HG03378 (cell line): ENCODE data around the gene NOL12.
"Not testable (repeated sequence)": the region's sequence is repeated elsewhere in the genome, so short reads cannot be mapped to it uniquely, and the experiment has no call there.

Experiments
- ATAC-seq: cut with Tn5 transposase; IDR thresholded peaks from one replicate; pipeline ENCODE4 v1.9.1; 2021; ENCODE audit warnings: mild to moderate bottlenecking, moderate library complexity; ENCODE audit not compliant: unreplicated experiment

The NOL12 gene

DNA sequence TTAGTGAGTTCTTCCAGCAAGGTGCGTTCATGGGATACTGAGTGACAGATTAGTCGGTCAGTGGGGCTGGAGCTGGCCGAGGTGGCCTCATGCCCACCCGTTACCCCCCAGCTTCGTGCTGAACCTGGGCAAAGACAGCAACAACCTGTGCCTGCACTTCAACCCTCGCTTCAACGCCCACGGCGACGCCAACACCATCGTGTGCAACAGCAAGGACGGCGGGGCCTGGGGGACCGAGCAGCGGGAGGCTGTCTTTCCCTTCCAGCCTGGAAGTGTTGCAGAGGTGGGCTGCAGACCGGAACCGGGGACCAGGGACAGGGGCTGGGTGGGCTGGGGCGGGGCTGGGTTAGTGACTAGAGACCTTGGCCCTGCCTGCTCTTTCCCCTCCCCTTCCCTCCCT is 7.8 kb upstream of the NOL12 start:
- no peak for ATAC-seq

GRCh38 chr22:37679670-37680069 is 6.5 kb upstream of the NOL12 start:
- ATAC-seq, result no peak

- no peak for ATAC-seq
Measured at GRCh38 chr22:37680191-37680851, 5.8 kb upstream of the NOL12 start.

DNA sequence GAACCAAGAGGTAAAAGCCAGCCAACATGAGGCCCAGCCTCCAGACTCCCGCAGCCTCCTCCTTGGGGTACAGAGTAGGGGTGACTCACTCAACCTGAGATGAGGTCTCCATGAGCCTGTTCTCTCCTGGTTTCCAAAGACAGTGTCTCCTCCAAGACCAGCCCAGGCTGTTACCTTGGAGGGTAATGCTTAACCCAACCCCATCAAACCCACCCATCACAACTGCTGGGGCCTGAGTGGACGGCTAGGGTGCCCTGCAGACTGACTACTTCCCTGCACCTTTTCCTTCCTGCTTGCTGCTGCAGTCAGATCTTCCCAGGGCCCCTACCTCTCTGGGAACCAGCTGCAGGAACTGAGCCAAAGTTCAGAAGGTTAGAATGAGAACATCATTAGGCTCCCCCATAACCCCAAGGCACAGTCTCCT is 5.1 kb upstream of the NOL12 start:
- no peak for ATAC-seq

GRCh38 chr22:37681556-37682049 is 4.5 kb upstream of the NOL12 start:
- ATAC-seq, result no peak

- ATAC-seq, result no peak
Measured at GRCh38 chr22:37684803-37685615, 1.1 kb upstream of the NOL12 start.

GRCh38 chr22:37690407-37690806 is 4.3 kb downstream of the NOL12 start:
- ATAC-seq, result no peak

GRCh38 chr22:37690901-37691504 is 4.9 kb downstream of the NOL12 start:
- no peak for ATAC-seq

DNA sequence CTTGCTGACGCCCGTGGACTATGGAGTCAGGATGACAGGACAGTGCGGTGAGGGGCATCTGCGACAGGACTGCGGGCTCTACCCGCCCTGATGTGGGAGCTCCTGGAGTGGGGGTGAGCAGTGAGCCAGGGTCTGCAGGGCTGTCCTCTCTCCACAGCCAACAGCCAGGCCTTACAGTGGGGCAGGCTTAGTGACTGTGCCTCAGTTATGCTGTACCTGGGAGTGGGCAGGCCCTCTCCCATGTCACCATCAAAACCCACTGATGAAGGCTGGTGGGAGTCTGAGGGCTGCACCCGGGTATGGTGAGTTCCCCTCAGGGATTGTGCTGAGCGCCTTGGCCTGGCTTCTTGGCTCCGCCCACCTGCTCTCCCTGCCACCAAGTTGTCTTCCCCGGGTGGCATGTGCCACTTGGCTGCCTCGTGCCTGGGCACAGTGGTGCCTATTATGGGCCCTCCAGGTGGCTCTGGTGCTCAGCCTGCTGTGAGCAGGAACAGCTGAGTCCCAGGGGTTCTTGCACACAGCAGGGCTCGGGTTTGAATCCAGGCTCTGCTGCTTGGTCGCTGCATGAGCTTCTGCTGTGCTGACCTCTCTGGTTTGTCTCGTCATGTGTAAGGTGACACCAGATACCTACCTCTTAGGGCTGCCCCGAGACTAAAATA is 6.6 kb downstream of the NOL12 start:
- no peak for ATAC-seq

DNA sequence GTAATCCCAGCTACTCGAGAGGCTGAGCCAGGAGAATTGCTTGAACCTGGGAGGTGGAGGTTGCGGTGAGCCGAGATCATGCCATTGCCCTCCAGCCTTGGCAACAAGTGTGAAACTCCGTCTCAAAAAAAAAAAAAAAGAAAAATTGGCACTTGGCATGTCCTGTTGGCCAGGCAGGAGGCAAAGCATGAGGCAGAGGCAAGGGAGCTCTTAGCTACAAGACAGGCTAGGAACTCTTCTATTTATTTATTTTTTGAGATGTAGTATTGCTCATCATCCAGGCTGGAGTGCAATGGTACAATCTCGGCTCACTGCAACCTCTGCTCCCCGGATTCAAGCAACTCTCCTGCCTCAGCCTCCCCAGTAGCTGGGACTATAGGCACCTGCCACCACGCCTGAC is 8.0 kb downstream of the NOL12 start:
- ATAC-seq, result not testable (repeated sequence)

- not testable (repeated sequence) for ATAC-seq
Measured at GRCh38 chr22:37696260-37696656, 10.1 kb downstream of the NOL12 start.

GRCh38 chr22:37696657-37697537 is 10.8 kb downstream of the NOL12 start, which contains the start of gene TRIOBP:
TRIOBP (plus strand) TSS chr22:37697048; CDS start chr22:37701366, 4,318 bp downstream.
- peak; percentile 86 for ATAC-seq

GRCh38 chr22:37697538-37697835 is 11.3 kb downstream of the NOL12 start:
- ATAC-seq, result no peak

GRCh38 chr22:37701141-37701786 is 15.1 kb downstream of the NOL12 start:
- no peak for ATAC-seq

DNA sequence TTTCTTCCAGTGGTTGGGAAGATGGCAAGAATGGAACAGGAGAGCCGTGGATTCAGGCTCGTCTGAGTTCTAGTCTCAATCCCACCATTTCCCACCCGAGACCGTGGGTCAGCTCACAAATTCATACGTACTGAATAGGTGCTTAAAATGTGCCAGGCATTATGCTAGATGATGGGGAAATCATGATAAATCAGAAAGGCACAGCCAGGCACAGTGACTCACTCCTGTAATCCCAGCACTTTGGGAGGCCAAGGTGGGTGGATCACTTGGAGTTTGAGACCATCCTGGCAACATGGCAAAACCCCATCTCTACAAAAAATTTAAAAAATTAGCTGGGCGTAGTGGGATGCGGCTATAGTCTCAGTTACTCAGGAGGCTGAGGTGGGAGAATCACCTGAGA is 17.8 kb downstream of the NOL12 start:
- no peak for ATAC-seq

- ATAC-seq, result no peak
Measured at GRCh38 chr22:37704645-37705044, 18.5 kb downstream of the NOL12 start.

GRCh38 chr22:37705205-37705604 is 19.1 kb downstream of the NOL12 start:
- no peak for ATAC-seq

- ATAC-seq, result no peak
Measured at GRCh38 chr22:37708580-37709444, 22.7 kb downstream of the NOL12 start.

- no peak for ATAC-seq
Measured at GRCh38 chr22:37709445-37709765, 23.3 kb downstream of the NOL12 start.
